Mesodermal cell (in vitro differentiated cells): ENCODE results near the gene PDC.

Experiments
- H3K27ac ChIP-seq: 2 replicates; pipeline ENCODE4 v1.7.0; 2013; ENCODE audit warnings: mild to moderate bottlenecking, low read depth, low read length, moderate library complexity; ENCODE audit not compliant: severe bottlenecking
- H3K36me3 ChIP-seq: 2 replicates; pipeline ENCODE4 v1.7.1; 2013; ENCODE audit warnings: mild to moderate bottlenecking, low read length, moderate library complexity; ENCODE audit not compliant: control insufficient read depth, insufficient read depth
- H3K4me1 ChIP-seq: one replicate; pipeline ENCODE4 v1.7.1; 2013; ENCODE audit warnings: mild to moderate bottlenecking, low read length; ENCODE audit not compliant: insufficient read depth, control insufficient read depth, poor library complexity, severe bottlenecking
- H3K4me3 ChIP-seq: 2 replicates; pipeline ENCODE4 v1.7.0; 2013; ENCODE audit warnings: low read length, control low read depth, mild to moderate bottlenecking; ENCODE audit not compliant: insufficient read depth, poor library complexity, severe bottlenecking; ENCODE audit errors: extremely low read depth
- H3K9me3 ChIP-seq: 2 replicates; pipeline ENCODE4 v1.7.1; 2013; ENCODE audit warnings: mild to moderate bottlenecking, low read length, moderate library complexity; ENCODE audit not compliant: control insufficient read depth
- WGBS, 2 experiments: methylation state at CpG; one replicate each; pipeline ENCODE4 v1.1.5; 2013; ENCODE audit warnings: missing lambda C conversion rate in 2 of 2; ENCODE audit not compliant: insufficient coverage in 2 of 2; 5-methylcytosine and 5-hydroxymethylcytosine counted together

PDC gene

GRCh38 chr1:186440584-186440983 lies 20.3 kb downstream of the PDC start:
- Histone ChIP-seq H3K27ac (no peak overlapping the region), H3K9me3 (no peaks in the 10 kb centered on the region), H3K4me1 (no peaks in the 10 kb centered on the region), H3K36me3 (no peaks in the 10 kb centered on the region), H3K4me3 (no peak overlapping the region)
- WGBS, 2 experiments = 33 to 40% methylated on average over 1 of the region's 3 CpGs

- Histone ChIP-seq H3K4me3 (no peak overlapping the region), H3K27ac (no peak overlapping the region), H3K4me1 (no peaks in the 10 kb centered on the region), H3K9me3 (no peaks in the 10 kb centered on the region), H3K36me3 (no peaks in the 10 kb centered on the region)
- WGBS, 2 experiments = 89 to 94% methylated on average over 5 of the region's 5 CpGs
Observed at GRCh38 chr1:186438567-186438966, 22.3 kb downstream of the PDC start.

- no peaks in the 10 kb centered on the region for H3K4me1 ChIP-seq
Observed at GRCh38 chr1:186435336-186435735, 25.6 kb downstream of the PDC start.

GRCh38 chr1:186429017-186429416 lies 31.9 kb downstream of the PDC start:
- no peaks in the 10 kb centered on the region for H3K9me3 ChIP-seq
- H3K36me3 ChIP-seq = no peaks in the 10 kb centered on the region
- H3K27ac ChIP-seq = no peak overlapping the region
- H3K4me1 ChIP-seq = no peaks in the 10 kb centered on the region
- WGBS, 2 experiments = 88 to 100% methylated on average over 1 of the region's 3 CpGs
- no peak overlapping the region for H3K4me3 ChIP-seq

More at GRCh38 chr1:186435336-186435735, 25.6 kb downstream of the PDC start:
- WGBS, 2 experiments = no CpG with 5 or more reads among the region's 1 CpG
- Histone ChIP-seq H3K9me3 (no peaks in the 10 kb centered on the region), H3K36me3 (no peaks in the 10 kb centered on the region), H3K4me3 (no peak overlapping the region), H3K27ac (no peak overlapping the region)

GRCh38 chr1:186426118-186426517 lies 34.8 kb downstream of the PDC start:
- H3K4me1 ChIP-seq = no peaks in the 10 kb centered on the region
- H3K4me3 ChIP-seq = no peak overlapping the region
- no peaks in the 10 kb centered on the region for H3K9me3 ChIP-seq
- no peak overlapping the region for H3K27ac ChIP-seq
- WGBS, 2 experiments = 75 to 88% methylated on average over 2 to 3 of the region's 3 CpGs
- H3K36me3 ChIP-seq = no peaks in the 10 kb centered on the region

- Histone ChIP-seq H3K36me3 (peaks cover 7% of the 10 kb centered on the region), H3K4me1 (no peaks in the 10 kb centered on the region), H3K27ac (no peak overlapping the region), H3K9me3 (no peaks in the 10 kb centered on the region), H3K4me3 (no peak overlapping the region)
- 100% methylated on average over 1 of the region's 2 CpGs; no CpG with 5 or more reads in 1 of the 2 experiments for WGBS, 2 experiments
Observed at GRCh38 chr1:186424539-186424938, 36.4 kb downstream of the PDC start.

- H3K36me3 ChIP-seq = peaks cover 25% of the 10 kb centered on the region
- no peaks in the 10 kb centered on the region for H3K9me3 ChIP-seq
- H3K4me1 ChIP-seq = no peaks in the 10 kb centered on the region
- no peak overlapping the region for H3K4me3 ChIP-seq
- H3K27ac ChIP-seq = no peak overlapping the region
- WGBS, 2 experiments = 100% methylated on average over 2 to 4 of the region's 6 CpGs
Observed at GRCh38 chr1:186421446-186421845, 39.5 kb downstream of the PDC start.

GRCh38 chr1:186420923-186421322 lies 40.0 kb downstream of the PDC start:
- Histone ChIP-seq H3K4me3 (no peak overlapping the region), H3K9me3 (no peaks in the 10 kb centered on the region), H3K4me1 (no peaks in the 10 kb centered on the region), H3K36me3 (peaks cover 29% of the 10 kb centered on the region), H3K27ac (no peak overlapping the region)
- WGBS, 2 experiments = no CpG with 5 or more reads among the region's 1 CpG

- H3K9me3 ChIP-seq = no peaks in the 10 kb centered on the region
- peaks cover 29% of the 10 kb centered on the region for H3K36me3 ChIP-seq
- H3K4me1 ChIP-seq = no peaks in the 10 kb centered on the region
- H3K4me3 ChIP-seq = no peak overlapping the region
- no peak overlapping the region for H3K27ac ChIP-seq
Observed at GRCh38 chr1:186420311-186420710, 40.6 kb downstream of the PDC start.

- Histone ChIP-seq H3K4me3 (no peak overlapping the region), H3K36me3 (peaks cover 29% of the 10 kb centered on the region), H3K9me3 (no peaks in the 10 kb centered on the region), H3K4me1 (no peaks in the 10 kb centered on the region), H3K27ac (no peak overlapping the region)
- no CpG with 5 or more reads among the region's 4 CpGs for WGBS, 2 experiments
Observed at GRCh38 chr1:186418503-186418902, 42.4 kb downstream of the PDC start.

- H3K4me1 ChIP-seq = no peaks in the 10 kb centered on the region
- WGBS, 2 experiments = no CpG with 5 or more reads among the region's 1 CpG
- peaks cover 32% of the 10 kb centered on the region for H3K36me3 ChIP-seq
- no peak overlapping the region for H3K4me3 ChIP-seq
- no peaks in the 10 kb centered on the region for H3K9me3 ChIP-seq
- H3K27ac ChIP-seq = no peak overlapping the region
Observed at GRCh38 chr1:186413319-186413718, 47.6 kb downstream of the PDC start.
